GM10248 (cell line): Measurements from ENCODE around the gene COX5A.

ENCODE experiments used
- CTCF ChIA-PET: fragments of 300-600 bp; sonication (Branson Sonifier 250); formaldehyde crosslinking; extraction: SDS; loops from one replicate; lab custom pipeline; 2021; ENCODE audit warnings: antibody characterized with exemption; lab: Yijun Ruan, JAX
- POLR2A ChIA-PET: fragments of 350-650 bp; sonication (Branson Sonifier 250); formaldehyde crosslinking; extraction: SDS; loops from one replicate; lab custom pipeline; 2020; ENCODE audit warnings: antibody characterized with exemption; lab: Yijun Ruan, JAX
- DNase-seq: peaks from one replicate; pipeline ENCODE4 v3.0.0; 2012; ENCODE audit errors: extremely low spot score
- CTCF ChIP-seq: IDR thresholded peaks from 2 replicates; pipeline ENCODE4 v1.5.1; 2012; ENCODE audit warnings: mild to moderate bottlenecking, low read depth; ENCODE audit errors: extremely low read depth, missing control alignments, control extremely low read depth

The COX5A gene

GRCh38 chr15:74892931-74893330 is 44.9 kb downstream of the COX5A start:
- ChIA-PET CTCF (interaction anchor here (0.9 to 6.3 kb wide), 2 partner anchors 8 to 122 kb away, joined by 3 to 101 read pairs; no protein-coding TSS in a partner anchor), POLR2A (no interaction called here)
- TF ChIP-seq CTCF = no peak
- no peak for DNase-seq

GRCh38 chr15:74892313-74892712 is 45.6 kb downstream of the COX5A start:
- CTCF ChIA-PET = interaction anchor here (0.9 to 6.3 kb wide), 3 partner anchors 9 to 121 kb away, joined by 3 to 101 read pairs (median 3); no protein-coding TSS in a partner anchor

GRCh38 chr15:74891469-74891868 is 46.4 kb downstream of the COX5A start:
- CTCF ChIA-PET = interaction anchor here (1.0 to 6.3 kb wide), 2 partner anchors 10 to 38 kb away, joined by 3 to 101 read pairs; no protein-coding TSS in a partner anchor
- POLR2A ChIA-PET = no interaction called here

More at GRCh38 chr15:74892313-74892712, 45.6 kb downstream of the COX5A start:
- TF ChIP-seq CTCF = no peak
- POLR2A ChIA-PET = no interaction called here
- no peak for DNase-seq

GRCh38 chr15:74890665-74890960 is 47.3 kb downstream of the COX5A start:
- ChIA-PET POLR2A (no interaction called here), CTCF (interaction anchor here (6.3 kb wide), 1 partner anchor 11 kb away, joined by 101 read pairs; no protein-coding TSS in a partner anchor)
- TF ChIP-seq CTCF = no peak

More at GRCh38 chr15:74891469-74891868, 46.4 kb downstream of the COX5A start:
- no peak for DNase-seq
- TF ChIP-seq CTCF = no peak

GRCh38 chr15:74889883-74890664 is 47.8 kb downstream of the COX5A start, which contains the start of gene MPI:
Gene MPI, plus strand, starts transcription at chr15:74890042. Its CDS starts 32 bp downstream, at chr15:74890074.
- TF ChIP-seq CTCF = no peak
- peak; percentile 96 for DNase-seq
- ChIA-PET CTCF (interaction anchor here (1.0 to 6.3 kb wide), 4 partner anchors 11 to 259 kb away, joined by 3 to 101 read pairs (median 3); no protein-coding TSS in a partner anchor), POLR2A (interaction anchor here (1.3 kb wide), 1 partner anchor 20 kb away, joined by 8 read pairs; no protein-coding TSS in a partner anchor)

More at GRCh38 chr15:74890665-74890960, 47.3 kb downstream of the COX5A start:
- DNase-seq = no peak

- TF ChIP-seq CTCF = no peak
- DNase-seq = no peak
- ChIA-PET CTCF (interaction anchor here (1.0 to 6.3 kb wide), 4 partner anchors 12 to 258 kb away, joined by 3 to 101 read pairs (median 3); no protein-coding TSS in a partner anchor), POLR2A (interaction anchor here (1.3 to 1.5 kb wide), 2 partner anchors 15 to 20 kb away, joined by 4 to 8 read pairs; no protein-coding TSS in a partner anchor)
Measured at GRCh38 chr15:74889390-74889882, 48.4 kb downstream of the COX5A start.
